Tongue (tissue), 3 donors: ENCODE results near the gene TLR3. TPM values are rescaled to one million over a fixed set of nuclear protein-coding genes. Genes with fewer than 3 reads are reported as not detected.
A peak's percentile ranks its signal among the peaks of the same experiment; 100 is the strongest.

Source experiments
- DNase-seq: peaks from one replicate; pipeline ENCODE4 v3.0.0-alpha.2; 2015
- small RNA-seq: library from RNA; depleted of rRNA; stranded (forward); fragments of <200 nt; gene quantifications from one replicate; pipeline ENCODE3, GENCODE V24; 2014; ENCODE audit warnings: low replicate concordance
- total RNA-seq: library from RNA; depleted of rRNA; stranded (reverse); fragments of >200 nt; gene quantifications from one replicate; pipeline ENCODE4 v1.2.3, GENCODE V29; 2014

The TLR3 gene
- total RNA-seq, 1 donor from 2014 or later: 3.7 TPM

- DNase-seq: peak; percentile 27
Measured at GRCh38 chr4:186104890-186105646, 36.1 kb downstream of the TLR3 start.

GRCh38 chr4:186105647-186106321 lies 36.8 kb downstream of the TLR3 start:
- DNase-seq: peak; percentile 22

GRCh38 chr4:186107947-186108346 lies 39.0 kb downstream of the TLR3 start:
- no peak for DNase-seq

GRCh38 chr4:186108391-186108790 lies 39.4 kb downstream of the TLR3 start:
- DNase-seq: no peak

- no peak for DNase-seq
Measured at GRCh38 chr4:186109245-186109644, 40.3 kb downstream of the TLR3 start.

GRCh38 chr4:186116697-186117096 lies 47.7 kb downstream of the TLR3 start:
- no peak for DNase-seq

GRCh38 chr4:186118582-186118981 lies 49.6 kb downstream of the TLR3 start:
- DNase-seq: no peak

GRCh38 chr4:186121057-186121456 lies 52.1 kb downstream of the TLR3 start:
- no peak for DNase-seq

- DNase-seq: no peak
Measured at GRCh38 chr4:186128842-186129241, 59.9 kb downstream of the TLR3 start.

- no peak for DNase-seq
Measured at GRCh38 chr4:186131935-186132334, 63.0 kb downstream of the TLR3 start.

GRCh38 chr4:186132577-186133242 lies 63.8 kb downstream of the TLR3 start:
- DNase-seq: peak; percentile 32

- no peak for DNase-seq
Measured at GRCh38 chr4:186134257-186134656, 65.3 kb downstream of the TLR3 start.

- DNase-seq: no peak
Measured at GRCh38 chr4:186134861-186135260, 65.9 kb downstream of the TLR3 start.

- DNase-seq: peak; percentile 52
Measured at GRCh38 chr4:186137196-186137794, 68.3 kb downstream of the TLR3 start.

Small RNAs within 50 kb of the gene (small RNA-seq; reads per million reads assigned to genes)
- gene RF00322 (not detected), gene RNU4-64P (not detected)

Other genes with a start within 250 kb of the TLR3 start
- gene FAM149A, start 35.5 kb downstream of the TLR3 start, total RNA-seq: 8.7 TPM
- 10.4 TPM for gene CYP4V2, start 122.4 kb downstream of the TLR3 start, total RNA-seq
- 1.2 TPM for gene KLKB1, start 158.4 kb downstream of the TLR3 start, total RNA-seq
- gene F11, start 197.0 kb downstream of the TLR3 start, total RNA-seq: 0.62 TPM